Hepatocyte (in vitro differentiated cells): ENCODE data around the gene TEX36. TPM values are rescaled to one million over a fixed set of nuclear protein-coding genes. Genes with fewer than 3 reads are reported as not detected.
"Not testable (repeated sequence)": the region's sequence is repeated elsewhere in the genome, so short reads cannot be mapped to it uniquely, and the experiment has no call there.

Source experiments
- DNase-seq: peaks from one replicate; pipeline ENCODE4 v3.0.0-alpha.2; 2016; ENCODE audit warnings: low spot score
- H2AFZ ChIP-seq: fragments of 200-600 bp; sonication (generic); 2 replicates; pipeline ENCODE4 v1.6.0; 2016; ENCODE audit warnings: antibody characterized with exemption, mild to moderate bottlenecking
- H3K27ac ChIP-seq: fragments of 200-600 bp; sonication (generic); 2 replicates; pipeline ENCODE4 v1.5.1; 2016; ENCODE audit warnings: mild to moderate bottlenecking
- H3K27me3 ChIP-seq: fragments of 200-600 bp; sonication (generic); 2 replicates; pipeline ENCODE4 v1.6.1; 2016
- H3K36me3 ChIP-seq: fragments of 200-600 bp; sonication (generic); replicated peaks from 2 replicates; pipeline ENCODE4 v1.5.1; 2016; ENCODE audit warnings: low read depth; ENCODE audit not compliant: insufficient read depth
- H3K4me1 ChIP-seq: fragments of 200-600 bp; sonication (generic); 2 replicates; pipeline ENCODE4 v1.5.1; 2016; ENCODE audit warnings: mild to moderate bottlenecking, moderate library complexity; ENCODE audit not compliant: insufficient read depth
- H3K4me2 ChIP-seq: fragments of 200-600 bp; sonication (generic); 2 replicates; pipeline ENCODE4 v1.6.0; 2016
- H3K4me3 ChIP-seq: fragments of 200-600 bp; sonication (generic); 2 replicates; pipeline ENCODE4 v1.5.1; 2016; ENCODE audit warnings: mild to moderate bottlenecking
- H3K79me2 ChIP-seq: fragments of 200-600 bp; sonication (generic); 2 replicates; pipeline ENCODE4 v1.6.0; 2017; ENCODE audit warnings: mild to moderate bottlenecking
- H3K9me2 ChIP-seq: fragments of 200-600 bp; sonication (generic); replicated peaks from 2 replicates; pipeline ENCODE4 v1.6.0; 2017; ENCODE audit warnings: mild to moderate bottlenecking; ENCODE audit not compliant: insufficient read depth
- H3K9me3 ChIP-seq: fragments of 200-600 bp; sonication (generic); 2 replicates; pipeline ENCODE4 v1.5.1; 2016; ENCODE audit warnings: low read depth, mild to moderate bottlenecking
- H4K20me1 ChIP-seq: fragments of 200-600 bp; sonication (generic); 2 replicates; pipeline ENCODE4 v1.6.0; 2016; ENCODE audit warnings: mild to moderate bottlenecking; ENCODE audit not compliant: insufficient read depth, poor library complexity, severe bottlenecking
- CTCF ChIP-seq: fragments of 200-600 bp; sonication (generic); IDR thresholded peaks from 2 replicates; pipeline ENCODE4 v1.5.1; 2016; ENCODE audit warnings: antibody characterized with exemption, mild to moderate bottlenecking; ENCODE audit not compliant: poor library complexity
- EZH2 ChIP-seq: fragments of 200-600 bp; sonication (generic); IDR thresholded peaks from 2 replicates; pipeline ENCODE4 v1.6.1; 2016; ENCODE audit warnings: antibody characterized with exemption, mild to moderate bottlenecking, borderline replicate concordance
- EZH2phosphoT487 ChIP-seq: fragments of 200-600 bp; sonication (generic); IDR thresholded peaks from one replicate; pipeline ENCODE4 v1.6.1; 2018; ENCODE audit warnings: antibody characterized with exemption, mild to moderate bottlenecking, low read depth, moderate library complexity; ENCODE audit not compliant: unreplicated experiment, severe bottlenecking
- WGBS: methylation state at CpG from one replicate; pipeline ENCODE4 v1.1.6; 2016; ENCODE audit warnings: low lambda C conversion rate; ENCODE audit errors: missing lambda C conversion rate; 5-methylcytosine and 5-hydroxymethylcytosine counted together
- polyA plus RNA-seq: library from polyadenylated mRNA; unstranded; fragments of >200 nt; fragmentation: Nextera tagmentation; extraction: Ambion mirVana; gene quantifications from 2 replicates; pipeline ENCODE4 v1.2.1, GENCODE V29; 2016
- total RNA-seq: library from RNA; depleted of rRNA; stranded (reverse); fragments of >200 nt; gene quantifications from 2 replicates; pipeline ENCODE4 v1.2.3, GENCODE V29; 2014

TEX36 gene
- total and polyA plus RNA-seq, 2 experiments from 2014 or later = not detected

GRCh38 chr10:125625586-125625985 is 57.4 kb downstream of the TEX36 start:
- Histone ChIP-seq H3K9me3 (no peaks in the 10 kb centered on the region), H4K20me1 (no peaks in the 10 kb centered on the region), H3K4me1 (no peaks in the 10 kb centered on the region), H3K27me3 (peaks cover 3% of the 10 kb centered on the region), H3K27ac (no peak overlapping the region), H3K36me3 (no peaks in the 10 kb centered on the region), H2AFZ (no peak overlapping the region), H3K79me2 (no peaks in the 10 kb centered on the region), H3K4me2 (no peak overlapping the region), H3K4me3 (no peak overlapping the region), H3K9me2 (no peaks in the 10 kb centered on the region)
- no peak for DNase-seq
- TF ChIP-seq EZH2phosphoT487 (no peak), CTCF (no peak), EZH2 (no peak)
- 86% methylated on average over 12 of the region's 12 CpGs for WGBS

GRCh38 chr10:125624800-125625199 is 58.2 kb downstream of the TEX36 start:
- no peak overlapping the region for H2AFZ ChIP-seq
- WGBS = 93% methylated on average over 7 of the region's 7 CpGs
- TF ChIP-seq EZH2phosphoT487 = no peak
- TF ChIP-seq EZH2 = no peak
- TF ChIP-seq CTCF = no peak

GRCh38 chr10:125621052-125621451 is 61.9 kb downstream of the TEX36 start:
- TF ChIP-seq EZH2phosphoT487 (no peak), EZH2 (no peak)
- Histone ChIP-seq H4K20me1 (no peaks in the 10 kb centered on the region), H3K4me3 (no peak overlapping the region), H3K9me2 (no peaks in the 10 kb centered on the region), H3K9me3 (no peaks in the 10 kb centered on the region), H3K4me1 (no peaks in the 10 kb centered on the region), H3K79me2 (no peaks in the 10 kb centered on the region), H3K4me2 (no peak overlapping the region), H3K36me3 (no peaks in the 10 kb centered on the region), H3K27me3 (no peaks in the 10 kb centered on the region), H3K27ac (no peak overlapping the region), H2AFZ (no peak overlapping the region)
- 92% methylated on average over 4 of the region's 4 CpGs for WGBS
- no peak for DNase-seq

More at GRCh38 chr10:125624800-125625199, 58.2 kb downstream of the TEX36 start:
- Histone ChIP-seq H3K4me2 (no peak overlapping the region), H3K4me3 (no peak overlapping the region), H3K9me2 (no peaks in the 10 kb centered on the region), H3K27me3 (peaks cover 3% of the 10 kb centered on the region), H3K4me1 (no peaks in the 10 kb centered on the region), H3K79me2 (no peaks in the 10 kb centered on the region), H3K27ac (no peak overlapping the region), H4K20me1 (no peaks in the 10 kb centered on the region), H3K36me3 (no peaks in the 10 kb centered on the region), H3K9me3 (no peaks in the 10 kb centered on the region)
- DNase-seq = no peak

GRCh38 chr10:125620401-125620800 is 62.6 kb downstream of the TEX36 start:
- no peak overlapping the region for H3K4me2 ChIP-seq
- no peaks in the 10 kb centered on the region for H3K27me3 ChIP-seq
- TF ChIP-seq CTCF = no peak
- TF ChIP-seq EZH2phosphoT487 = no peak
- TF ChIP-seq EZH2 = no peak
- H4K20me1 ChIP-seq = no peaks in the 10 kb centered on the region
- no peak overlapping the region for H3K27ac ChIP-seq
- H2AFZ ChIP-seq = no peak overlapping the region
- no peaks in the 10 kb centered on the region for H3K4me1 ChIP-seq
- H3K9me3 ChIP-seq = no peaks in the 10 kb centered on the region
- H3K4me3 ChIP-seq = no peak overlapping the region
- WGBS = 85% methylated on average over 1 of the region's 1 CpG
- no peaks in the 10 kb centered on the region for H3K79me2 ChIP-seq
- no peak for DNase-seq
- H3K9me2 ChIP-seq = no peaks in the 10 kb centered on the region
- no peaks in the 10 kb centered on the region for H3K36me3 ChIP-seq

- not testable (repeated sequence) for H3K9me3 ChIP-seq, H2AFZ ChIP-seq, H3K27ac ChIP-seq, H3K4me2 ChIP-seq, H3K4me3 ChIP-seq, H3K9me2 ChIP-seq, H3K4me1 ChIP-seq, H3K79me2 ChIP-seq, H3K36me3 ChIP-seq, H3K27me3 ChIP-seq, DNase-seq, H4K20me1 ChIP-seq
- 91% methylated on average over 5 of the region's 8 CpGs for WGBS
Observed at GRCh38 chr10:125613062-125613461, 69.9 kb downstream of the TEX36 start.
